Hindlimb muscle (tissue), 1 donor: ENCODE data around the gene RTL1. TPM values are rescaled to one million over a fixed set of nuclear protein-coding genes. Genes with fewer than 3 reads are reported as not detected.

Experiments
- DNase-seq: peaks from one replicate; pipeline ENCODE4 v3.0.0-alpha.2; 2013
- polyA plus RNA-seq: library from polyadenylated mRNA; unstranded; fragments of 120-200 nt; gene quantifications from one replicate; pipeline ENCODE4 v1.2.1, GENCODE V29; 2013; ENCODE audit not compliant: insufficient read length

The RTL1 gene
- polyA plus RNA-seq, 1 donor = 69.2 TPM

- no peak for DNase-seq
Observed at GRCh38 chr14:100846309-100846859, 57.1 kb downstream of the RTL1 start.

- DNase-seq = no peak
Observed at GRCh38 chr14:100845341-100845740, 58.2 kb downstream of the RTL1 start.

GRCh38 chr14:100844846-100845245 lies 58.7 kb downstream of the RTL1 start:
- no peak for DNase-seq

- DNase-seq = no peak
Observed at GRCh38 chr14:100844421-100844820, 59.1 kb downstream of the RTL1 start.

GRCh38 chr14:100844082-100844408 lies 59.5 kb downstream of the RTL1 start:
- DNase-seq = no peak

- no peak for DNase-seq
Observed at GRCh38 chr14:100842799-100843198, 60.7 kb downstream of the RTL1 start.

- DNase-seq = no peak
Observed at GRCh38 chr14:100841761-100842403, 61.6 kb downstream of the RTL1 start.

GRCh38 chr14:100841066-100841760 lies 62.3 kb downstream of the RTL1 start:
- no peak for DNase-seq

- no peak for DNase-seq
Observed at GRCh38 chr14:100840286-100841065, 63.0 kb downstream of the RTL1 start.

GRCh38 chr14:100839681-100840111 lies 63.8 kb downstream of the RTL1 start:
- no peak for DNase-seq

GRCh38 chr14:100839315-100839585 lies 64.3 kb downstream of the RTL1 start:
- DNase-seq = no peak

GRCh38 chr14:100838493-100839314 lies 64.8 kb downstream of the RTL1 start:
- no peak for DNase-seq

- DNase-seq = no peak
Observed at GRCh38 chr14:100837805-100838350, 65.6 kb downstream of the RTL1 start.

GRCh38 chr14:100836941-100837804 lies 66.3 kb downstream of the RTL1 start:
- DNase-seq = no peak

GRCh38 chr14:100836311-100836805 lies 67.2 kb downstream of the RTL1 start:
- no peak for DNase-seq

GRCh38 chr14:100835548-100836310 lies 67.8 kb downstream of the RTL1 start:
- no peak for DNase-seq

- DNase-seq = no peak
Observed at GRCh38 chr14:100834794-100835547, 68.6 kb downstream of the RTL1 start.

GRCh38 chr14:100834082-100834793 lies 69.3 kb downstream of the RTL1 start:
- no peak for DNase-seq
